Left lung (tissue), 10 donors: ENCODE results near the gene ADGRL3. TPM values are rescaled to one million over a fixed set of nuclear protein-coding genes. Genes with fewer than 3 reads are reported as not detected.
A peak's percentile ranks its signal among the peaks of the same experiment; 100 is the strongest.

Experiments used
- ATAC-seq: fragments of 200-7000 bp; cut with Tn5 transposase; one replicate; pipeline ENCODE4 v1.9.1; 2020; ENCODE audit warnings: moderate library complexity
- DNase-seq, 4 donors: peaks; one replicate each; pipeline ENCODE4 v3.0.0-alpha.2; 2013 to 2020
- H3K27ac ChIP-seq, 2 donors: fragments of 200-600 bp; sonication (generic) in 1 of 2; one replicate each; pipeline versions ENCODE4 v1.5.0 to v1.8.0; 2020 to 2021
- H3K27me3 ChIP-seq, 2 donors: fragments of 200-600 bp; sonication (generic) in 1 of 2; one replicate each; pipeline versions ENCODE4 v1.5.0 to v1.8.0; 2020 to 2021
- H3K36me3 ChIP-seq, 2 donors: fragments of 200-600 bp; sonication (generic) in 1 of 2; one replicate each; pipeline versions ENCODE4 v1.5.0 to v1.8.0; 2020 to 2021
- H3K4me1 ChIP-seq, 2 donors: fragments of 200-600 bp; one replicate each; pipeline ENCODE4 v1.8.0; 2021
- H3K4me3 ChIP-seq, 2 donors: fragments of 200-600 bp; sonication (generic) in 1 of 2; one replicate each; pipeline versions ENCODE4 v1.5.0 to v1.8.0; 2020 to 2021; ENCODE audit warnings: mild to moderate bottlenecking in 1 of 2
- H3K9me3 ChIP-seq, 2 donors: fragments of 200-600 bp; sonication (generic) in 1 of 2; one replicate each; pipeline versions ENCODE4 v1.5.0 to v1.8.0; 2020 to 2021
- CTCF ChIP-seq, 2 donors: fragments of 200-600 bp; sonication (generic) in 1 of 2; IDR thresholded peaks; one replicate each; pipeline versions ENCODE4 v1.5.0 to v1.8.0; 2021; ENCODE audit warnings: antibody characterized with exemption in 2 of 2
- intact Hi-C, 2 donors: fragments of 100-400 bp; cut with DNase I; formaldehyde crosslinking; loops; one replicate each; pipeline versions ENCODE4 v1.11.2 to v1.14.2; 2022
- polyA plus RNA-seq, 6 donors: library from polyadenylated mRNA; unstranded; fragments of 120-200 nt; gene quantifications; one replicate each; pipeline ENCODE4 v1.2.1, GENCODE V29; 2013; ENCODE audit not compliant: insufficient read length in 6 of 6
- total RNA-seq, 2 donors: library from RNA; stranded (reverse); fragmentation: NEBNext Ultra II Directional; extraction: Animal tissue kit (Norgen Biotek cat#: 25700); gene quantifications; one replicate each; pipeline ENCODE4 v1.2.1, GENCODE V29; 2021
- donor health status: DM: no; HTN: yes; CAD: no.
- donor health status: DM: no; HTN: no; CAD: no.

ADGRL3 gene
- total and polyA plus RNA-seq, 8 donors = 2.7 to 23.4 (median 19.6) TPM

- H3K4me3 ChIP-seq = no peak overlapping the region
- H3K27me3 ChIP-seq = no peaks in the 10 kb centered on the region
- no peaks in the 10 kb centered on the region for H3K9me3 ChIP-seq
- TF ChIP-seq CTCF (IDR thresholded peaks at IDR 0.05) = no peak
- H3K27ac ChIP-seq = no peak overlapping the region
- ATAC-seq (no peak), DNase-seq (no peak)
- H3K36me3 ChIP-seq = no peaks in the 10 kb centered on the region
- intact Hi-C loops = no loop called here
- H3K4me1 ChIP-seq = no peaks in the 10 kb centered on the region
Measured at GRCh38 chr4:61603086-61603485, 403.0 kb downstream of the ADGRL3 start.

GRCh38 chr4:61604054-61604453 is 403.9 kb downstream of the ADGRL3 start:
- TF ChIP-seq CTCF (IDR thresholded peaks at IDR 0.05) = no peak
- Histone ChIP-seq H3K4me1 (no peaks in the 10 kb centered on the region), H3K9me3 (no peaks in the 10 kb centered on the region), H3K27me3 (no peaks in the 10 kb centered on the region), H3K4me3 (no peak overlapping the region), H3K36me3 (no peaks in the 10 kb centered on the region), H3K27ac (no peak overlapping the region)
- intact Hi-C loops = no loop called here
- no peak for ATAC-seq
- DNase-seq = no peak

GRCh38 chr4:61605984-61606383 is 405.9 kb downstream of the ADGRL3 start:
- DNase-seq (no peak), ATAC-seq (peak; percentile 41)
- Histone ChIP-seq H3K36me3 (no peaks in the 10 kb centered on the region), H3K4me1 (no peaks in the 10 kb centered on the region), H3K4me3 (no peak overlapping the region), H3K27ac (no peak overlapping the region), H3K9me3 (no peaks in the 10 kb centered on the region), H3K27me3 (no peaks in the 10 kb centered on the region)
- no peak for TF ChIP-seq CTCF (IDR thresholded peaks at IDR 0.05)
- intact Hi-C loops = no loop called here

- DNase-seq = no peak
- Histone ChIP-seq H3K4me1 (no peaks in the 10 kb centered on the region), H3K27me3 (no peaks in the 10 kb centered on the region), H3K4me3 (no peak overlapping the region), H3K9me3 (no peaks in the 10 kb centered on the region), H3K27ac (no peak overlapping the region), H3K36me3 (no peaks in the 10 kb centered on the region)
- no peak for ATAC-seq
- TF ChIP-seq CTCF (IDR thresholded peaks at IDR 0.05) = no peak
- intact Hi-C loops = no loop called here
Measured at GRCh38 chr4:61614231-61614630, 414.1 kb downstream of the ADGRL3 start.

DNA sequence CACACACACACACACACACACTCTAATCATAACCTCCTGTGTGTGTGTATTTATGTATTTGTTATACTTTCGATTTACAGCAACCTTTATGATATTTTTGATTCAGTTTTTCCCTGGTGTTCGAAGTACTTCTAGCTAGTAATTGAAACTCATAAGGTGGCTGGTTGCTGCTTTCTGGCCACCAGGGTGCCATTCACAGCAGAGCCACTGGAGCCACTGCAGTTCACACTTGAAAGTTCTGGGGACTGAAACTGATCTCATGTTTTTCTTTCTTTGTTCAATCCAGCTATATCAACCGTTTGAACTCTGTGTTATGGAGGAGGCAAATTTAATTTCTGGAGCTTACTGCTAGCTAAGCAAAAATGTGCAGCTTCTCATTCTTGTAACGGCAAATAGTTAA is 419.4 kb downstream of the ADGRL3 start:
- no peaks in the 10 kb centered on the region for H3K27me3 ChIP-seq
- no peaks in the 10 kb centered on the region for H3K4me1 ChIP-seq
- intact Hi-C loops = no loop called here
- no peaks in the 10 kb centered on the region for H3K9me3 ChIP-seq
- H3K36me3 ChIP-seq = no peaks in the 10 kb centered on the region
- no peak for TF ChIP-seq CTCF (IDR thresholded peaks at IDR 0.05)
- DNase-seq (no peak), ATAC-seq (no peak)
- H3K4me3 ChIP-seq = no peak overlapping the region
- H3K27ac ChIP-seq = no peak overlapping the region
